Lung microvascular endothelial cell (primary cell): Measurements from ENCODE around the gene SOCS3. TPM values are rescaled to one million over a fixed set of nuclear protein-coding genes. Genes with fewer than 3 reads are reported as not detected.
"Not testable (repeated sequence)": the region's sequence is repeated elsewhere in the genome, so short reads cannot be mapped to it uniquely, and the experiment has no call there.

Experiments
- DNase-seq, 2 donors: peaks; one replicate each; pipeline versions ENCODE4 v3.0.0 to v3.0.0-alpha.2; 2010; ENCODE audit warnings: low read depth in 2 of 2
- total RNA-seq: library from RNA; depleted of rRNA; stranded (reverse); fragments of >200 nt; gene quantifications from 2 replicates; pipeline ENCODE4 v1.2.1, GENCODE V29; 2014

Gene SOCS3
- total RNA-seq, 1 donor from 2014 or later: 79.6 TPM

DNA sequence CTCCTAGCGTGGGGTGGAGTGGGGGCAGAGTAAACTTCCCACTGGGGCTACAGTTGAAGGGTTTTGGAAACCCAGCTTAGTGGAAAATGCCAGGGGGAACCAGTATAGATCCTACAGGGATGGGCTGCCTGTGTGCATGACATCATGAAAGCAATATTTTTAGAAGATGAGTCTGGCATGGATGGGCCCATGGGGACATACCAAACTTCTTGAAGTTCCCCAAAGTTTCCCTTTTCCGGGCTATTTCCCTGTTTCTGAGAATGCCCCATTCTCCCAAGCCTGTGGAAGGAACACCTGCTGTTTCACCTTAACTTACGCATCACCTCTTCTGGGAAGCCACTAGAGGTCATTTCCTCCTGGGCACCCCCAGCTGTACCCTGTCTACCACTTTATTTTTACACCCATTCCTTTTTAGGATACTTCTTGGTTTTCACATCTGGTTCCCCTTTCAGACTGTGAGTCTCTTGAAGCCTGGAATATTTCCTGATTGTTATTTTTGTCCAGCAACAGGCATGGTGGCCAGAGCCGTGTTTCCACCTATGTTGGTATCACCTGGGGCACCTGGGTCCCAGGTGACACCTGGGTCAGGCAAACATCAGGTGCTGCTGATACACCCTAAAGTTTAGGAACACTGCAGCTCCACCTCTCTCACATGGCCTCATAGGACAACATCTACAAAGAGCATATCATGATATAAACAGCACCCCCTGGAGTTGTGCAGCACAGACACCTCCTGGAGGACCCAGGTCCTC lies 9.8 kb downstream of the SOCS3 start:
- DNase-seq: no peak

DNA sequence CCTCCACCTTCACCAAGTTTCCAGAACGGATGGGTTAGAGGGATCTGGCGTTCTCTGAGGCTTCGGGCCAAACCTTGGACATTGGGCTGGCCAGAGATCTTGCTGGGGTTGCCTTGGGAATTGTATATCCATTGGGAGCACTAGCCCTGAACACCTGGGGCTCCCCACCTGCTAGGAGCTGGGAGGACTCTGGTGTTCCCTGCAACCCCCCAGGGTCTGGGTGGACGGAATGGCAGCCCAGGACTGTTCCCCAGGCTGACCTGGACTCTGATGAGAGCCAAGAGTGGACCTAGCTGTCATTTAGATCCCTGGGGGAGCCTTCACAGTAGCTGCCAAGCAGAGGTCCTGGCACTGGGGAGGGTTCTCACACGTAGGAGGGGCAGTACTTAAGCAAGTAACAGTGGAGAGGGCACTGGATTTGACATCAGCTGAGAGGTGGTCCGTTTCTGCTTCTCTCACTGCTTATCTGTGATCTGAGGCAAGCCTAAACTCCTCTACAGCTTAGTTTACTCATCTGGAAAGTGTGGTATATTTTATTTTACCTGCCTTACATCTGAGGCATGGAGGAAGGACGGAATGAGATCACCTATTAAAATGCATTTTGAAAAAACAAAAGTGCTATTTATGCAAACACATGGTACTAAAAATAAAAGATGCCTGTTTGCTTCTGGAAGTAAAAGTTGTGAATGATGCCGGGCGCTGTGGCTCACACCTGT lies 11.7 kb downstream of the SOCS3 start:
- no peak for DNase-seq

DNA sequence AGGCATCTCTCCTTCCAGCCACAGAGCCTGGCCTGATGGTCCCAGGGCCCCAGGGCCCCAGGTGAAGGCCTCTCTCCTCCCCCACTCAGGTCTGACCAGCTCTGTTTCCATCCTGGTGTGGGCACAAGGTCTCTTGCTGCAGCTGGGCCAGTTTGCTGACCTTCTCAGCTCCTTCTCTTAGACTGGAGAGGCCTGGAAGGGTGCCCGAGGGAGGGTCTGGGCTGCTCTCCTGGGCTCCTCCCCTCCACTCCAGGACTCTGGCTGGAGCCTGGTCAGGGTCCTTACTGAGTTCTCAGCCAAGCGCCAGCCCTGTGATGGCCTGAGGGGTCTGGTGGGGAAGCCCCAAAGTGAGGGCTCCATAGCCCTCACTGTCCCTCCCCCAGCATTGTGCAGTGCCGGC lies 12.4 kb downstream of the SOCS3 start:
- no peak for DNase-seq

DNA sequence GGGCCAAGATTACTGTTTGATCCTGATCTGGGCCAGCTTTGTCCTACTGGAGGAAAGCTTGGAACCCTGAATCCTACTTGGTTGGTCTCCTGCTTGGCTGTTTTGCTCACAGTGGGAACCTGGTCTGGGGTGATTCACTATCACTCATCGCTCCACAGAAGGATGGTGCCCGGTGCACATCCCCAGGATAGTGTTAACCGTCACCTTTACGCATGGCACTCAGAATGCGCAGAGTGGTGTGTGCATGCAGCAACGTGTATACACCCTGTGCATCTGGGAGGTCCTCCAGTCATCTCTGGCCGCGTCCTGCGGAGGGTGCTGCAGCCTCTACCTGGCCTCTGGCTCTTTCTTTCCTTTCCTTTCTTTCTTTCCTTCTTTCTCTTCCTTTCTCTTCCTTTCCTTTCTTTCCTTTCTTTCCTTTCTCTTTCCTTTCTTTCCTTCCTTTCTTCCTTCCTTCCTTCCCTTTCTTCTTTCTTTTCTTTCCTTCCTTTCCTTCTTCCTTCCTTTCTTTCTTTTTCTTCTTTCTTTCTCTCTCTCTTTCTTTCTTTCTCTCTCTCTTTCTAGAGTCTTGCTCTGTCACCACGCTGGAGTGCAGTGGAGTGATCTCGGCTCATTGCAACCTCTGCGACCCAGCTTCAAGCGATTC lies 13.1 kb downstream of the SOCS3 start:
- DNase-seq: no peak

DNA sequence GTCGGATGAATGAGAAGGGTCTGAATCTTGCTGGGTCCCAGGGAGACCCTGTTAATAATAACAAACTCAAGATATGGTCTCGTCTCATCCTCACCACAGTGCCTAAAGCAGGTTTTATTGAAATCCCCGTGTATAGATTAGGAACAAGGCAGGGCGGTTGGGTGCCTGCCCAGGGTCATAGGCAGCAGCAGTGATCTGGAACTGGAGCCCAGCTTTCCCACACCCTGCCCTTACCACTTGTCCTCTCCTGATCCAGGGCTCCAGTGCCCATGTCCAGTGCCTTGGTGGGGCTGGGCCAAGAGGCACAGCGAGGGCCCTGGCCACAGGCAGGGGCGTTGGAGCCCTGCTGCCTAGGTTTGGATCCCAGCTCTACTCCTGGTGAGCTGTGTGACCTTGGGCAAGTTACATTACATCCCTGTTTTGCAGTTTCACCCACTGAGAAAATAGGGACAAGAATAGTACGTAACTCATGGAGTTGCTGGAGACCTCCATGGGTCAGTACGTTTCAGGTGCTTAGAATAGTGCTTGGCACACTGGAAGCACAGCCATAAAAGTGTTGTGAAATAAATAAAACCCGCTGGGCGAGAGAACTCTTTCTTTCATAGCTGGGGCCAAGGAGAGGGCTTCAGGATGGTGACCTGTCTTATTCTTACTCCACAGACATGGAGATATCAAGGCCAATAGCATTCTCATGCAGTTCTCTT lies 13.9 kb downstream of the SOCS3 start:
- no peak for DNase-seq

DNA sequence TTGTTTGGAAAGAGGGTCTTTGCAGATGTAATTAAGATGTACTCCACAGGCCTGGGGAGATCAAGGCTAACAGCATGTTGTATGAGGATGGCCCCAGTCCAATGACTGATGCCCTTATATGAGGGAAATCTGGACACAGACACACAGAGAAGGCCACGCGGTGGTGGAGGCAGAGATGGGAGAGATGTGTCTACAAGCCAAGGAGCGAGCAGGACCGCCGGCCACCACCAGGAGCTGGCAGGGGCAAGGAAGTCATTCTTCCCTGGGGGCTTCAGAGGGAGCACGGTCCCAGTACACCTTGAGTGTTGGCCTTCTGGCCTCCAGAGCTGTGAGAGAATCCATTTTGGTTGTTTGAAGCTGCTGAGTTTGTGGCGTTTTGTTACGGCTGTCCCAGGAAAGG lies 14.7 kb downstream of the SOCS3 start:
- DNase-seq: no peak

DNA sequence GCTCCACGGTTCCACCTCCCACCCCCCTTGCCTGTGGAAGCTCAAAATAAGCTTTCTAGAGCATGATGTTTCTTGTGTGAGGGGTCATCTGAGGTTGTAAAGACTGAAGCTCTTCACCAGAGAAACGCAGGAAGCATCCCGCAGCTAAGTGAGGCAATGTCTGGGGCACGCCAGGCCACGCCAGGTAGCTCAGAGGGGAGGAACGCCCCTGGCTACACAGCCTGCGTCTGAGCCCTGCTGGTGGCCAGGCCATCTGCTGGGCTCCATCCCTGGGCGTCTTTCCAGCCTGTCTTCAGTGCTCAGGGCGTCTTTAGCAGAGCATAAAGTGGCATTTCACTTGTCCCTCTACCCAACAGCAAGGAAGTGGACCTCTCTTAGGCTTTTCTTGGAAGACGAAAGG lies 15.2 kb downstream of the SOCS3 start:
- DNase-seq: no peak

GRCh38 chr17:78343543-78344201 lies 16.2 kb downstream of the SOCS3 start:
- DNase-seq: peak; percentile 58 to 93

GRCh38 chr17:78343187-78343542 lies 16.7 kb downstream of the SOCS3 start:
- DNase-seq: peak; percentile 81 to 89

DNA sequence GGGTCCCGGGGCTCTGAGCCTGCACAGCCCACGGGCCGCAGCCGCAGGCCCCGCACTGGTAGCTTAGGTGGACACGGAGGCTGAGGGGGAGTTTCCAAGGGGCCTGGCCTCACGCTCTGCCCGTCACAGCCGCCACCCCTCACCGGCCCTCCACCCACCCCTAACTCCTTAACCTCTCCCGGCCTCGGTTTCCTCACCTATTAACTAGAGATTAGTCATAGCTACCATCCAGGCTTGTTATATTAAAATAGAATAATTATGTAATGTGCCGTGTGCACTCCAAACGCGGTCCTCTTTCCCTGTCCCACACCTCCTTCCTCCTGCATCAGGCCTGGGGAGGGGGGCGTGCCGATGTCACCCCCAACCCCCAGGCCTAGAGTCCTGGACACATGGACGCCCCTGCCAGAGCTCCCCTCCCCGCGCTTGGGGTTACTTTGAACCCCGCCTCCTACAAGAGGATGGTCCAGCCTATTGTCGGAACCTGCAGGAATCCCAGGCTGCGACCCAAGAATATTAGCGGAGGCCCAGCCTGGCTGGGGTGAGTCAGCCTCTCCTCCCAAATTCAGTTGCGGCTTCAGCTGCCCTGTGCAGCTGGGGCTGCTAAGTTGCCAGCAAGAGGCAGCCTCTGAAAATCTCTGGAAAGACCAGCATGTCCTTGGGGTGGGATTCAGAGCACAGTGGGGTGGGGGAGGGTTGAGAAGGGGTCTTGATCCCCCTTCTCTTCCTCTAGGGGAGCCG lies 17.3 kb downstream of the SOCS3 start:
- peak; percentile 62 to 70 for DNase-seq

DNA sequence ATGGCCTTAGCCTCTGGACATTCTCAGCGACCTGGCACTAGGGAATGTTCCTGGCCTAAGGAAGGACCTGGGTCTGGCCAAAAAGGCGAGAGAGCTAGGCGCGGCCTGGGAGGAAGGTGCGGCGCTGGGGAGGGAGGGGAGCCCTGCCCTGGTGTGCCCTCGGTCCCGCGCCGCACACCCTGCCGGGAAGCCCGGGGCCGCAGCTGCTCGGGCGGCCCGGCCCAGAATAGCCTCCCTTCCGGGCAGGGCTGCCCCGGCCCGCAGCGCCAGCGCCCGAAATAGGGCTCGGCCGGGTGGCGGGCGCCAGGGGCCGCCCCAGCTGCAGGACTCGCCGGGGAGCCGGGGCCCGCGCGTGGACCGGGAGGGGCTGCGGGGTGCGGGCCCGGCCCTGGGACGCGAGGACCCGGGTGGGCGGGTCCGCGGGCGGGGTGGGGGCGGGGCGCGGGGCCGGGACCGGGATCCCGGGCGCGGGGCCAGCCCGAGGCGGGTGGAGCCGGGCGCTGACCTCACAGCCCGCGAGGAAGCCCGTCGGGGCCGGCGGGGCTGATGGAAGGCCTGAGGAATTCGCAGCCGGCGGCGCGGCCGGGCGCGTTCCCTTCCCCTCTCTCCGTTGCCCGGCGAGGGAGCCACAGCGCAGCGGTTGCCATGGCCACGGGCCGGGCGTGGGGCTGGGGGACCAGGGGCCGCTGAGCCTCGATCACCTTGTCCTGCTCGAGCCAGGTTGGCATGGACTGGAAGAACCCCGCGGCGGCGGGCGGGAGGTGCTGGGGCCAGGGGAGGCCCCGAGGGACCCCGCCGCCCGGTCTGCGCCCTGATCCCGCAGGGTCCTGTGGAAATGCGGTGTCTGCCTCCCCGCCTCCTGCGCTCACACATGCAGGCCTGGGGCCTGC lies 18.1 kb downstream of the SOCS3 start:
- DNase-seq: peak; percentile 73 to 80

DNA sequence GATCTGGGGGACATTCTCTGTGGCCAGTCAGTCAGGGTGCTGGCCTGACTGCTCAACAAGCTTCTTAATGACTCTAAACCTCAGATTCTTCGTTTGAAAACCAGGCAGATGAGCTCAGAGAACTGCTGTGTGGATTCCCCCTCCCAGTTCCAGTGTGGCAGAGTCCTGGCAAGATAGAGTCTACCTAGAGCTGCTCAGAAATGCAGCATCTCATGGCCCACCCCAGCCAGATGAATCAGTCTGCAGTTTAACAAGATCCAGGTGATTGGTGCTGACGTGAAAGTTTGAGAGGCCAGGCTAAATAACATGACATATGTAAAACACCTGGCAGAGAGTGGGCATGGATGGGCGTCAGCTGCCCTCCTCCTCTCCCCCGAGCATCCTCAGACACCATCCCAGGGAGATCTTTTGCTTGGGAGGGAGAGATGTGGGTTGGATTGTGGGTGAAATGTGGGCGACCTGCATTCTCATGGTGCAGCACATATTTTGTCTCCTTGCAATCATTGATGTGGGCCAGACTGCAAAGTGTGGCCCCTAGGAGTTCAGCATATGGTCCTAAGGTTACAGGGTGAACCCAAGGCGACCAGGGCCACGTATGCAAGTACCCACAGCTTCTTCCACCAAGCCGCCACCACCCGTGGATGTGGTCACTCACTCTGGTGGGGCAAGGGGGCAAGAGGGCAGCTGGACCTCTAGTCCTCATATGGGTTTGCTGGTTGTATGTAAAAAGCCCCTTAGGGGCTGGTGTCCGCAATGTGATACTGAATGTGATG lies 19.5 kb downstream of the SOCS3 start:
- DNase-seq: no peak

- no peak for DNase-seq
These were observed 21.2 kb downstream of the SOCS3 start for GRCh38 chr17:78338486-78339259.

DNA sequence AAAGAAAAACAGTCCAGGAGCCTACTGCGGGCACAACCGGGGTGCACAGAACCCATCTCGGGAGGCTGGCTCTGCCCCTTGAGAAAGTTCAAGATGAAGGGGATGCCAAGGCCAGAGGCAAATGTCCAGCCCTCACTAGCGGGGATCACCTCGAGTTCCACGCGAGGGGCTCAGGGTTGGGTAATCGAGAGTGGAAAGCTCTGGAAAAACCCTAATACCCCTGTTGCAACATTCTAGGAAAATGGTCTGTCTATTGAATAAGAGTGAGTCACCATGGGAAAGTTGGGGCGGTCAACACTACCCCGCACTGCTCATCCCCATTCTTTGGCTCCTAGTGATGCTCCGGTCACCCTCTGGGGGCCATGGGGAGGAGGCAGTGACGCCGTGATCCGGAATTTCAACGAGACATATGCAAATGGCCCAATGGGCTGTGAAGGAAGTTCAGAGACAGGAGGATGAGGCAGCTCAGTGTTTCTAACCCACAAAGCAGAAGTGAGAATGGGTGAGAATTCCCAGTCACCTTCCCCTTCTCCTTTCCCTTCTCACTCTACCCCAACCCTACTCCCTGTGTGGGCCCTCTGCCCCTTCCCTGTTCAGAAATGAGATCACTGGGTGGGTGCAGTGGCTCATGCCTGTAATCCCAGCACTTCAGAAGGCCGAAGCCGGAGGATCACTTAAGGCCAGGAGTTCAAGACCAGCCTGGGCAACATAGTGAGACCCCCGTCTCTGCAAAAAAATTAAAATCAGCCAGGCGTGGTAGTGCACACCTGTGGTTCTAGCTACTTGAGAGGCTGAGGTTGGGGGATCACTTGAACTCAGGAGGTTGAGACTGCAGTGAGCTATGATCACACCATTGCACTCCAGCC lies 22.4 kb downstream of the SOCS3 start:
- DNase-seq: no peak

GRCh38 chr17:78335209-78335608 lies 24.7 kb downstream of the SOCS3 start:
- DNase-seq: no peak

- DNase-seq: no peak
These were observed 26.9 kb downstream of the SOCS3 start for GRCh38 chr17:78332991-78333390.

GRCh38 chr17:78331355-78331754 lies 28.5 kb downstream of the SOCS3 start:
- not testable (repeated sequence) for DNase-seq
